GM12872 (cell line): ENCODE data around the gene CERS6.

Source experiments
- CTCF ChIP-seq: IDR thresholded peaks from 3 replicates; pipeline ENCODE4 v1.5.1; 2011; ENCODE audit warnings: low read depth, mild to moderate bottlenecking, low read length, moderate library complexity; ENCODE audit not compliant: insufficient read depth

CERS6 gene

GRCh38 chr2:168685600-168686451 is 229.8 kb downstream of the CERS6 start:
- no peak for TF ChIP-seq CTCF

- no peak for TF ChIP-seq CTCF
These were observed 230.6 kb downstream of the CERS6 start for GRCh38 chr2:168686452-168687191.

GRCh38 chr2:168687314-168687713 is 231.2 kb downstream of the CERS6 start:
- no peak; the same call in 2 of the 3 replicates for TF ChIP-seq CTCF

GRCh38 chr2:168690381-168690885 is 234.4 kb downstream of the CERS6 start:
- TF ChIP-seq CTCF = no peak

GRCh38 chr2:168691221-168691620 is 235.1 kb downstream of the CERS6 start:
- TF ChIP-seq CTCF = no peak

GRCh38 chr2:168692132-168692744 is 236.2 kb downstream of the CERS6 start:
- no peak for TF ChIP-seq CTCF

GRCh38 chr2:168694173-168694572 is 238.1 kb downstream of the CERS6 start:
- TF ChIP-seq CTCF = no peak
